H9 (cell line): ENCODE results near the gene TNKS2. TPM values are rescaled to one million over a fixed set of nuclear protein-coding genes. Genes with fewer than 3 reads are reported as not detected.

Experiments
- DNase-seq: peaks from one replicate; pipeline ENCODE4 v3.0.0-alpha.2; 2017
- H2AFZ ChIP-seq: one replicate; pipeline ENCODE4 v1.6.1; 2013; ENCODE audit warnings: mild to moderate bottlenecking, low read length, control low read depth, moderate library complexity
- H2AK5ac ChIP-seq: 2 replicates; pipeline ENCODE4 v1.6.1; 2013; ENCODE audit warnings: low read length, control low read depth, mixed read lengths; ENCODE audit not compliant: insufficient read length
- H2BK120ac ChIP-seq: one replicate; pipeline ENCODE4 v1.6.1; 2013; ENCODE audit warnings: low read depth, mild to moderate bottlenecking, low read length, control low read depth, inconsistent platforms; ENCODE audit not compliant: poor library complexity, severe bottlenecking
- H2BK12ac ChIP-seq: 2 replicates; pipeline ENCODE4 v1.6.1; 2013; ENCODE audit warnings: low read length, control low read depth, mixed read lengths, low read depth; ENCODE audit not compliant: insufficient read length
- H2BK15ac ChIP-seq: 2 replicates; pipeline ENCODE4 v1.6.1; 2013; ENCODE audit warnings: low read depth, low read length, control low read depth
- H2BK20ac ChIP-seq: one replicate; pipeline ENCODE4 v1.6.1; 2013; ENCODE audit warnings: low read depth, mild to moderate bottlenecking, low read length, control low read depth, inconsistent platforms; ENCODE audit not compliant: poor library complexity, severe bottlenecking
- H2BK5ac ChIP-seq: 2 replicates; pipeline ENCODE4 v1.6.1; 2013; ENCODE audit warnings: low read length, control low read depth, mixed read lengths; ENCODE audit not compliant: insufficient read length
- H3K14ac ChIP-seq: 2 replicates; pipeline ENCODE4 v1.6.1; 2013; ENCODE audit warnings: low read length, control low read depth; ENCODE audit not compliant: insufficient read depth
- H3K18ac ChIP-seq: 2 replicates; pipeline ENCODE4 v1.6.1; 2013; ENCODE audit warnings: low read depth, mild to moderate bottlenecking, mixed read lengths, low read length, control low read depth; ENCODE audit not compliant: insufficient read length
- H3K23ac ChIP-seq: 2 replicates; pipeline ENCODE4 v1.6.1; 2013; ENCODE audit warnings: low read length, control low read depth, mixed read lengths, low read depth; ENCODE audit not compliant: insufficient read length
- H3K23me2 ChIP-seq: 2 replicates; pipeline ENCODE4 v1.6.1; 2013; ENCODE audit warnings: low read depth, mild to moderate bottlenecking, mixed read lengths, low read length, control low read depth; ENCODE audit not compliant: insufficient read length, poor library complexity, severe bottlenecking
- H3K27ac ChIP-seq: 2 replicates; pipeline ENCODE4 v1.5.1; 2013; ENCODE audit warnings: low read length, control low read depth, mixed read lengths, low read depth; ENCODE audit not compliant: insufficient read length
- H3K27me3 ChIP-seq: 2 replicates; pipeline ENCODE4 v1.6.1; 2013; ENCODE audit warnings: low read length, control low read depth, inconsistent platforms; ENCODE audit not compliant: insufficient read depth
- H3K4ac ChIP-seq: 2 replicates; pipeline ENCODE4 v1.6.1; 2013; ENCODE audit warnings: low read depth, mild to moderate bottlenecking, control low read depth, inconsistent platforms, low read length, moderate library complexity
- H3K4me1 ChIP-seq: 2 replicates; pipeline ENCODE4 v1.6.1; 2013; ENCODE audit warnings: low read length, control low read depth, inconsistent platforms; ENCODE audit not compliant: insufficient read depth
- H3K4me2 ChIP-seq: 2 replicates; pipeline ENCODE4 v1.6.1; 2013; ENCODE audit warnings: low read length, control low read depth, mixed read lengths; ENCODE audit not compliant: insufficient read length, insufficient read depth
- H3K56ac ChIP-seq: 2 replicates; pipeline ENCODE4 v1.6.1; 2013; ENCODE audit warnings: low read depth, mild to moderate bottlenecking, mixed read lengths, low read length, control low read depth; ENCODE audit not compliant: insufficient read length
- H3K79me1 ChIP-seq: 2 replicates; pipeline ENCODE4 v1.6.1; 2013; ENCODE audit warnings: low read depth, mild to moderate bottlenecking, moderate library complexity, low read length, control low read depth, inconsistent platforms; ENCODE audit not compliant: insufficient read depth, poor library complexity, severe bottlenecking
- H3K79me2 ChIP-seq: 2 replicates; pipeline ENCODE4 v1.6.1; 2013; ENCODE audit warnings: low read length, control low read depth, inconsistent platforms; ENCODE audit not compliant: insufficient read depth
- H3K9ac ChIP-seq: 2 replicates; pipeline ENCODE4 v1.6.1; 2013; ENCODE audit warnings: low read length, control low read depth, mixed read lengths; ENCODE audit not compliant: insufficient read length; ENCODE audit errors: extremely low read depth
- H3K9me3 ChIP-seq: one replicate; pipeline ENCODE4 v1.6.1; 2013; ENCODE audit warnings: low read depth, low read length, inconsistent platforms; ENCODE audit not compliant: control insufficient read depth
- H3T11ph ChIP-seq: one replicate; pipeline ENCODE4 v1.6.1; 2013; ENCODE audit warnings: mild to moderate bottlenecking, low read length, control low read depth, inconsistent platforms
- H4K20me1 ChIP-seq: one replicate; pipeline ENCODE4 v1.6.1; 2013; ENCODE audit not compliant: control insufficient read depth, insufficient read length, insufficient read depth
- H4K5ac ChIP-seq: 2 replicates; pipeline ENCODE4 v1.6.1; 2013; ENCODE audit warnings: low read depth, mild to moderate bottlenecking, mixed read lengths, low read length, control low read depth; ENCODE audit not compliant: insufficient read length
- H4K8ac ChIP-seq: replicated peaks from 2 replicates; pipeline ENCODE4 v1.6.1; 2013; ENCODE audit warnings: low read length, control low read depth, mixed read lengths, low read depth; ENCODE audit not compliant: insufficient read length
- H4K91ac ChIP-seq: 2 replicates; pipeline ENCODE4 v1.6.1; 2013; ENCODE audit warnings: low read depth, mild to moderate bottlenecking, moderate library complexity, mixed read lengths, low read length, control low read depth; ENCODE audit not compliant: insufficient read length
- H3K27ac Mint-ChIP-seq, 3 experiments: 2 replicates in 2 of 3; 3 replicates in 1 of 3; pipeline ENCODE4 v1.8.0; 2020 to 2021; ENCODE audit warnings: mixed read lengths in 3 of 3, mild to moderate bottlenecking in 1 of 3, moderate library complexity in 1 of 3
- H3K27me3 Mint-ChIP-seq: 2 replicates; pipeline ENCODE4 v1.8.0; 2021; ENCODE audit warnings: low read depth, mild to moderate bottlenecking, moderate library complexity, mixed read lengths
- H3K36me3 Mint-ChIP-seq, 3 experiments: 2 replicates in 2 of 3; 3 replicates in 1 of 3; pipeline ENCODE4 v1.8.0; 2020 to 2021; ENCODE audit warnings: low read depth in 3 of 3, mixed read lengths in 3 of 3; ENCODE audit not compliant: insufficient read depth in 1 of 3
- H3K4me1 Mint-ChIP-seq, 2 experiments: 2 replicates each; pipeline ENCODE4 v1.8.0; 2020; ENCODE audit warnings: mixed read lengths in 2 of 2
- H3K4me3 Mint-ChIP-seq, 2 experiments: 2 replicates in 1 of 2; 3 replicates in 1 of 2; pipeline ENCODE4 v1.8.0; 2020 to 2021; ENCODE audit warnings: mild to moderate bottlenecking in 2 of 2, mixed read lengths in 2 of 2, moderate library complexity in 1 of 2
- H3K9me3 Mint-ChIP-seq, 2 experiments: 2 replicates in 1 of 2; 3 replicates in 1 of 2; pipeline ENCODE4 v1.8.0; 2020; ENCODE audit warnings: mild to moderate bottlenecking in 2 of 2, mixed read lengths in 2 of 2, moderate library complexity in 1 of 2
- CTCF ChIP-seq: fragments of 200-600 bp; sonication (generic); conservative IDR thresholded peaks from 3 replicates; pipeline ENCODE4 v1.8.0; 2021; ENCODE audit warnings: antibody characterized with exemption, mild to moderate bottlenecking
- WGBS: extraction: QIAGEN DNeasy Blood & Tissue Kit; methylation state at CpG from one replicate; pipeline ENCODE4 v1.1.7; 2013; ENCODE audit warnings: missing lambda C conversion rate, low lambda C conversion rate, mixed read lengths; ENCODE audit not compliant: insufficient read length; ENCODE audit errors: extremely low coverage; 5-methylcytosine and 5-hydroxymethylcytosine counted together
- total RNA-seq: library from RNA; stranded (reverse); gene quantifications from 2 replicates; pipeline ENCODE4 v1.2.1, GENCODE V29; 2021

TNKS2 gene
- total RNA-seq, 1 experiment from 2014 or later: 58.9 TPM

- H3K36me3 Mint-ChIP-seq: peaks cover 34 to 80% (median 72%) of the 10 kb centered on the region in 3 experiments; a peak in 6 of 7 replicates
- Histone ChIP-seq H3K4ac (no peak overlapping the region), H3K79me2 (peaks cover 2% of the 10 kb centered on the region; the same call in 1 of the 2 replicates), H3K14ac (no peak overlapping the region), H2AFZ (no peak overlapping the region), H2BK120ac (no peak overlapping the region), H3K4me1 (no peaks in the 10 kb centered on the region), H3K27ac (no peak overlapping the region), H3K18ac (no peak overlapping the region), H2AK5ac (no peak overlapping the region), H3K9me3 (no peaks in the 10 kb centered on the region), H3K9ac (no peak overlapping the region), H3K23me2 (no peaks in the 10 kb centered on the region), H4K8ac (no peak overlapping the region), H3T11ph (no peak overlapping the region), H3K23ac (no peak overlapping the region), H3K4me2 (no peak overlapping the region), H4K91ac (no peak overlapping the region), H2BK15ac (no peak overlapping the region), H2BK12ac (no peak overlapping the region), H4K5ac (no peak overlapping the region), H2BK20ac (no peak overlapping the region), H3K79me1 (peaks cover 4% of the 10 kb centered on the region), H3K56ac (no peak overlapping the region), H4K20me1 (no peaks in the 10 kb centered on the region), H2BK5ac (no peak overlapping the region), H3K27me3 (no peaks in the 10 kb centered on the region)
- H3K4me3 Mint-ChIP-seq: no peak overlapping the region
- no peaks in the 10 kb centered on the region for H3K9me3 Mint-ChIP-seq
- H3K27me3 Mint-ChIP-seq: no peaks in the 10 kb centered on the region
- no peak for TF ChIP-seq CTCF
- no peak overlapping the region for H3K27ac Mint-ChIP-seq
- DNase-seq: no peak
- WGBS: no CpG with 5 or more reads among the region's 2 CpGs
- H3K4me1 Mint-ChIP-seq: peaks cover 3 to 4% of the 10 kb centered on the region in 2 experiments
These were observed 18.8 kb downstream of the TNKS2 start for GRCh38 chr10:91816981-91817380.
